ENCODE data around the gene KIF12.

GRCh38 chr9:114069476-114070187, 29.5 kb downstream of the KIF12 start:
- TF ChIP-seq CTCF (IDR thresholded peaks at IDR 0.05) (no peak), POLR2A (IDR thresholded peaks at IDR 0.05) (no peak), EP300 (IDR thresholded peaks at IDR 0.05) (no peak)

Measured in ovary (tissue), 3 donors.